T-cell (primary cell): Measurements from ENCODE around the gene ADAMTS16. TPM values are rescaled to one million over a fixed set of nuclear protein-coding genes. Genes with fewer than 3 reads are reported as not detected.

Experiments used
- ATAC-seq, 4 experiments: fragments of 200-7000 bp in 3 of 4; fragments of 150-1000 bp in 1 of 4; cut with Tn5 transposase; replicated peaks in 1 of 4; 1 replicate in 3 of 4; 2 replicates in 1 of 4; pipeline ENCODE4 v1.10.0; 2021; ENCODE audit warnings: moderate library complexity in 3 of 4, mild to moderate bottlenecking in 2 of 4, moderate number of reproducible peaks in 1 of 4
- CTCF ChIA-PET, 2 donors: fragments of 300-600 bp; sonication (Branson Sonifier 250); formaldehyde crosslinking; loops; one replicate each; lab custom pipeline; 2022; ENCODE audit warnings: antibody characterized with exemption in 2 of 2; lab: Charles Lee
- POLR2A ChIA-PET, 2 donors: fragments of 300-600 bp; sonication (Branson Sonifier 250); formaldehyde crosslinking; loops; one replicate each; lab custom pipeline; 2022; ENCODE audit warnings: antibody characterized with exemption in 2 of 2; lab: Charles Lee
- DNase-seq, 35 experiments: peaks; one replicate each; pipeline versions ENCODE4 v3.0.0 to v3.0.0-alpha.2; 2013 to 2023
- H3K27ac ChIP-seq: one replicate; pipeline ENCODE4 v1.5.1; 2013; ENCODE audit warnings: low read length
- H3K27me3 ChIP-seq, 2 experiments: replicated peaks in 1 of 2; 1 replicate in 1 of 2; 2 replicates in 1 of 2; pipeline versions ENCODE4 v1.6.1 to v1.7.0; 2013; ENCODE audit warnings: low read length in 1 of 2, mixed read lengths in 1 of 2; ENCODE audit not compliant: control insufficient read depth in 2 of 2, insufficient read depth in 2 of 2; ENCODE audit errors: extremely low read depth in 1 of 2
- H3K36me3 ChIP-seq, 2 donors: 1 replicate in 1 of 2; 2 replicates in 1 of 2; pipeline versions ENCODE4 v1.6.1 to v1.7.0; 2013; ENCODE audit warnings: low read length in 1 of 2; ENCODE audit not compliant: control insufficient read depth in 2 of 2, insufficient read depth in 1 of 2; ENCODE audit errors: extremely low read depth in 1 of 2
- H3K4me1 ChIP-seq, 2 experiments: 1 replicate in 1 of 2; 2 replicates in 1 of 2; pipeline versions ENCODE4 v1.6.1 to v1.7.0; 2013; ENCODE audit warnings: low read length in 2 of 2, mixed read lengths in 1 of 2; ENCODE audit not compliant: insufficient read depth in 2 of 2, control insufficient read depth in 1 of 2; ENCODE audit errors: extremely low read depth in 1 of 2
- H3K4me3 ChIP-seq, 2 donors: 1 replicate in 1 of 2; 2 replicates in 1 of 2; pipeline versions ENCODE4 v1.5.1 to v1.7.0; 2013; ENCODE audit warnings: mild to moderate bottlenecking in 2 of 2, low read length in 1 of 2, moderate library complexity in 1 of 2; ENCODE audit not compliant: control insufficient read depth in 1 of 2; ENCODE audit errors: extremely low read depth in 1 of 2
- H3K9me3 ChIP-seq: 2 replicates; pipeline ENCODE4 v1.7.0; 2013
- H3K27ac Mint-ChIP-seq, 2 donors: one replicate each; pipeline ENCODE4 v1.8.0; 2020 to 2021; ENCODE audit warnings: mild to moderate bottlenecking in 2 of 2, mixed read lengths in 2 of 2
- H3K27me3 Mint-ChIP-seq, 2 donors: one replicate each; pipeline ENCODE4 v1.8.0; 2021 to 2022; ENCODE audit warnings: mixed read lengths in 2 of 2
- H3K36me3 Mint-ChIP-seq: one replicate; pipeline ENCODE4 v1.8.0; 2021; ENCODE audit warnings: mixed read lengths
- H3K4me1 Mint-ChIP-seq, 3 donors: one replicate each; pipeline ENCODE4 v1.8.0; 2020 to 2022; ENCODE audit warnings: mixed read lengths in 3 of 3, mild to moderate bottlenecking in 1 of 3
- H3K4me3 Mint-ChIP-seq, 3 donors: one replicate each; pipeline ENCODE4 v1.8.0; 2020 to 2022; ENCODE audit warnings: mild to moderate bottlenecking in 3 of 3, mixed read lengths in 3 of 3, moderate library complexity in 3 of 3
- H3K9me3 Mint-ChIP-seq, 3 donors: one replicate each; pipeline ENCODE4 v1.8.0; 2020 to 2022; ENCODE audit warnings: mixed read lengths in 3 of 3
- whole genome bisulfite sequencing: methylation state at CpG from one replicate; pipeline ENCODE4 v1.1.5; 2013; ENCODE audit warnings: missing lambda C conversion rate; ENCODE audit not compliant: insufficient coverage; 5-methylcytosine and 5-hydroxymethylcytosine counted together
- total RNA-seq, 35 experiments: library from RNA in 6 of 35; stranded (reverse) in 6 of 35; fragments of 120-200 nt in 1 of 35; gene quantifications; one replicate each; pipeline versions ENCODE4 v1.2.1 to v1.2.4 and lab custom pipeline; 2013 to 2026

The ADAMTS16 gene
- total RNA-seq, 5 donors from 2014 or later (not counting 1 experiment from before 2014, with no cell fraction given) = 0.06 to 0.09 TPM; not detected in 3

DNA sequence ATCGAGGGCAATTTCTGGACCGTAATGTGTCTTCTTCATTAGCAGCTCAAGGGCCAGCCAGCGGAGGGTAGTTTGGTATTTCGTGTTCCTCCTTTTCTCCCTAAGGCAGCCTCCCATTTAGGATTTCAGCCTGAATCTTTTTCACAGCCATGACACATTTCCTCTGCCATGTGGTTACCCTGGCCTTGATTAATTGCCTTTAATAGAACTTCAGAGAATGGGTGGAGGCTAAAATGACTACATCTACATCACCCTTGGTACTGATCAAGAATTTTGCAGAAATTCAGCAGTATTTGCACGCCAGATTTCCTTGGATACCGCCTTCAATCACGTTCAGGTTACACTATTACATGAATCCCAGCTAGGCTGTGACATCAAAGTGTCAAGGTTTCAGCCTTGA is 58.0 kb downstream of the ADAMTS16 start:
- CTCF ChIA-PET = no interaction called here

GRCh38 chr5:5198815-5199214 is 58.7 kb downstream of the ADAMTS16 start:
- no CpG with 5 or more reads among the region's 1 CpG for WGBS
- POLR2A ChIA-PET = no interaction called here
- CTCF ChIA-PET = no interaction called here
- no peak overlapping the region for H3K4me3 Mint-ChIP-seq
- H3K4me1 Mint-ChIP-seq = no peaks in the 10 kb centered on the region
- no peak for DNase-seq
- Histone ChIP-seq H3K27me3 (no peaks in the 10 kb centered on the region), H3K4me3 (no peak overlapping the region), H3K4me1 (no peaks in the 10 kb centered on the region), H3K27ac (no peak overlapping the region), H3K36me3 (no peaks in the 10 kb centered on the region), H3K9me3 (no peaks in the 10 kb centered on the region)
- peaks cover 0 to 7% of the 10 kb centered on the region in 2 donors for H3K27me3 Mint-ChIP-seq
- H3K27ac Mint-ChIP-seq = no peak overlapping the region
- H3K9me3 Mint-ChIP-seq = peaks cover 0 to 13% (median 4%) of the 10 kb centered on the region in 3 donors
- ATAC-seq = no peak
- H3K36me3 Mint-ChIP-seq = no peaks in the 10 kb centered on the region

More for the DNA sequence above, 58.0 kb downstream of the ADAMTS16 start:
- no peak overlapping the region for H3K27ac ChIP-seq
- no peaks in the 10 kb centered on the region for H3K36me3 ChIP-seq
- 74% methylated on average over 4 of the region's 7 CpGs for WGBS
- H3K4me1 Mint-ChIP-seq = no peaks in the 10 kb centered on the region
- POLR2A ChIA-PET = no interaction called here
- H3K27me3 ChIP-seq = no peaks in the 10 kb centered on the region
- H3K4me3 ChIP-seq = no peak overlapping the region
- H3K9me3 Mint-ChIP-seq = peaks cover 0 to 13% (median 4%) of the 10 kb centered on the region in 3 donors
- no peaks in the 10 kb centered on the region for H3K4me1 ChIP-seq
- no peaks in the 10 kb centered on the region for H3K9me3 ChIP-seq
- H3K27me3 Mint-ChIP-seq = peaks cover 0 to 7% of the 10 kb centered on the region in 2 donors
- no peak overlapping the region for H3K27ac Mint-ChIP-seq
- no peak overlapping the region for H3K4me3 Mint-ChIP-seq
- no peak for ATAC-seq
- no peak for DNase-seq
- no peaks in the 10 kb centered on the region for H3K36me3 Mint-ChIP-seq

DNA sequence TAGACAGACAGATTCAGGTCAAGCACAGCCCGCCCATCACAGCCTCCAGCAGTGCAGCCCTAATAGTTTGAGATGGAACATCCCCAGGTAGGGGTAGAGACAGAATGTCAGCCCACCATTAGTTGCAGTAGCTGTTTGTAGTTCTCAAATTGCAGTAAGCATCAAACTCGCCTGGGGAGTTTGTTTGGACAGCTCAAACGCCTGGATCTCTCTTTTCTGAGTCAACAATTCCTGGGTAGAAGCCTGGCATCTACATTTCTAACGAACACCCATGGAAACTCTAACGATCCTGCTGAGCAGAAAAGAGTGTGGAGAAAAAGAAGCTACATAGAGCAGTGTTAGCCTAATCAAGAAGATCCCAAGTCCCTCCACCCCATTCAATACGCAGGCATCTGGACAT is 59.4 kb downstream of the ADAMTS16 start:
- WGBS = no CpG with 5 or more reads among the region's 6 CpGs
- Histone ChIP-seq H3K27me3 (no peaks in the 10 kb centered on the region), H3K9me3 (no peaks in the 10 kb centered on the region), H3K27ac (no peak overlapping the region), H3K4me1 (no peaks in the 10 kb centered on the region), H3K36me3 (no peaks in the 10 kb centered on the region), H3K4me3 (no peak overlapping the region)
- no peak for ATAC-seq
- ChIA-PET CTCF (no interaction called here), POLR2A (no interaction called here)
- Mint-ChIP-seq H3K27me3 (peaks cover 0 to 3% of the 10 kb centered on the region in 2 donors), H3K36me3 (no peaks in the 10 kb centered on the region), H3K9me3 (peaks cover 0 to 8% (median 4%) of the 10 kb centered on the region in 3 donors), H3K4me3 (no peak overlapping the region), H3K27ac (no peak overlapping the region), H3K4me1 (no peaks in the 10 kb centered on the region)
- no peak for DNase-seq

- ChIA-PET POLR2A (no interaction called here), CTCF (no interaction called here)
These were observed 60.0 kb downstream of the ADAMTS16 start for GRCh38 chr5:5200133-5200532.

GRCh38 chr5:5202321-5202720 is 62.2 kb downstream of the ADAMTS16 start:
- ATAC-seq = no peak
- no peak overlapping the region for H3K4me3 Mint-ChIP-seq
- H3K4me1 Mint-ChIP-seq = no peaks in the 10 kb centered on the region
- Histone ChIP-seq H3K27ac (no peak overlapping the region), H3K9me3 (no peaks in the 10 kb centered on the region), H3K4me1 (no peaks in the 10 kb centered on the region), H3K27me3 (no peaks in the 10 kb centered on the region), H3K36me3 (no peaks in the 10 kb centered on the region), H3K4me3 (no peak overlapping the region)
- no CpG with 5 or more reads among the region's 2 CpGs for WGBS
- peaks cover 0 to 3% of the 10 kb centered on the region in 2 donors for H3K27me3 Mint-ChIP-seq
- CTCF ChIA-PET = no interaction called here
- H3K36me3 Mint-ChIP-seq = no peaks in the 10 kb centered on the region
- POLR2A ChIA-PET = no interaction called here
- H3K9me3 Mint-ChIP-seq = peaks cover 0 to 7% (median 6%) of the 10 kb centered on the region in 3 donors
- no peak for DNase-seq
- H3K27ac Mint-ChIP-seq = no peak overlapping the region

More at GRCh38 chr5:5200133-5200532, 60.0 kb downstream of the ADAMTS16 start:
- no peaks in the 10 kb centered on the region for H3K27me3 ChIP-seq
- WGBS = 80% methylated on average over 1 of the region's 5 CpGs
- Mint-ChIP-seq H3K27ac (no peak overlapping the region), H3K27me3 (peaks cover 0 to 3% of the 10 kb centered on the region in 2 donors), H3K36me3 (no peaks in the 10 kb centered on the region), H3K9me3 (peaks cover 0 to 8% (median 4%) of the 10 kb centered on the region in 3 donors), H3K4me1 (no peaks in the 10 kb centered on the region), H3K4me3 (no peak overlapping the region)
- H3K4me1 ChIP-seq = no peaks in the 10 kb centered on the region
- no peak for DNase-seq
- no peaks in the 10 kb centered on the region for H3K36me3 ChIP-seq
- H3K9me3 ChIP-seq = no peaks in the 10 kb centered on the region
- no peak for ATAC-seq
- no peak overlapping the region for H3K4me3 ChIP-seq
- no peak overlapping the region for H3K27ac ChIP-seq

- no peaks in the 10 kb centered on the region for H3K4me1 ChIP-seq
- peaks cover 0 to 6% (median 3%) of the 10 kb centered on the region in 3 donors for H3K9me3 Mint-ChIP-seq
- POLR2A ChIA-PET = no interaction called here
- H3K4me3 ChIP-seq = no peak overlapping the region
- ATAC-seq (no peak), DNase-seq (no peak)
- H3K27me3 Mint-ChIP-seq = no peaks in the 10 kb centered on the region
- CTCF ChIA-PET = no interaction called here
- no peak overlapping the region for H3K4me3 Mint-ChIP-seq
- no peaks in the 10 kb centered on the region for H3K36me3 ChIP-seq
- no peaks in the 10 kb centered on the region for H3K4me1 Mint-ChIP-seq
- H3K27ac Mint-ChIP-seq = no peak overlapping the region
- no peaks in the 10 kb centered on the region for H3K36me3 Mint-ChIP-seq
- H3K27ac ChIP-seq = no peak overlapping the region
- H3K9me3 ChIP-seq = no peaks in the 10 kb centered on the region
- H3K27me3 ChIP-seq = no peaks in the 10 kb centered on the region
- no CpG with 5 or more reads among the region's 2 CpGs for WGBS
These were observed 63.3 kb downstream of the ADAMTS16 start for GRCh38 chr5:5203451-5203850.

DNA sequence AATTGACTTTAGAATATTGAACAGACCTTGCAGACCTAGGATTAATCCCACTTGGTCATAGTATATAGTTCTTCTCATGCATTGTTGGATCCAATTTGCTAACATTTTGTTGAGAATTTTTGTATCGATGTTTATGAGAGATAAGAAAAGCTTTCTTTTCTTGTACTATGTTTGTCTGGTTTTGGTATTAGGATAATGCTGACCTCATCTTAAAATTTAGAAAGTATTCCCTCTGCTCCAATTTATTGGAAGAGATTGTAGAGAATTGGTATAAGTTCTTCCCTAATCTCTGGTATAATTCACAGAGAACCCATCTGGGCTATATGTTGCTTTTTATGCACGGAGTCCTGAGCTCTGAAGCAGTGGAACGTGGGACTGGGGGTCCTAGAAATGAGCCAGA is 67.7 kb downstream of the ADAMTS16 start:
- H3K27me3 Mint-ChIP-seq = peaks cover 0 to 3% of the 10 kb centered on the region in 2 donors

More for the DNA sequence above, 67.7 kb downstream of the ADAMTS16 start:
- Mint-ChIP-seq H3K4me1 (no peaks in the 10 kb centered on the region), H3K36me3 (no peaks in the 10 kb centered on the region), H3K27ac (peak overlapping the region in 1 of 2 donors; percentile 46), H3K4me3 (no peak overlapping the region), H3K9me3 (peaks cover 0 to 2% (median 0%) of the 10 kb centered on the region in 3 donors)
- Histone ChIP-seq H3K9me3 (no peaks in the 10 kb centered on the region), H3K27ac (no peak overlapping the region), H3K36me3 (no peaks in the 10 kb centered on the region), H3K4me1 (no peaks in the 10 kb centered on the region), H3K4me3 (no peak overlapping the region), H3K27me3 (no peaks in the 10 kb centered on the region)
- no peak for DNase-seq
- ATAC-seq = no peak
- CTCF ChIA-PET = no interaction called here
- POLR2A ChIA-PET = no interaction called here
- no CpG with 5 or more reads among the region's 3 CpGs for WGBS
